Measurements from ENCODE around the gene TMEM272.

Gene TMEM272

DNA sequence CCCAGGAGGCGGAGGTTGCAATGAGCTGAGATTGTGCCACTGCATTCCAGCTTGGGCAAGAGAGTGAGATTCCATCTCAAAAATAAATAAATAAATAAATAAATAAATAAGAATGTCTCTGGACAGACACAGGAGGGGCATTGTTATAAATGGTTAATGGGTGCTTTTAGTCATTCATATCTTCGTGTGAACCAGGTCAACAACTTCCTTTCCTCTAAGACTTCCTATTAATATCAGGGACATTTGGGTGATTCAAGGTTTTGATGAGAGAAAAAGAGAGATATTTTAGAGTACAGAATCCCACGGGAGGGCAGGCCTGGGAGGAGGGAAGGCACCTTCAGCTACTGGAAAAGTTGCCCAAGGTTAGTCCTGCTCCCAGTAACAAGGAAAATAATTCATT lies 64.9 kb downstream of the TMEM272 start:
- no peak for DNase-seq (ENCODE audit: low spot score)

- DNase-seq (ENCODE audit: low spot score): no peak
Observed at GRCh38 chr13:51778392-51778791, 66.6 kb downstream of the TMEM272 start.

GRCh38 chr13:51777921-51778320 lies 67.1 kb downstream of the TMEM272 start:
- no peak for DNase-seq (ENCODE audit: low spot score)

DNA sequence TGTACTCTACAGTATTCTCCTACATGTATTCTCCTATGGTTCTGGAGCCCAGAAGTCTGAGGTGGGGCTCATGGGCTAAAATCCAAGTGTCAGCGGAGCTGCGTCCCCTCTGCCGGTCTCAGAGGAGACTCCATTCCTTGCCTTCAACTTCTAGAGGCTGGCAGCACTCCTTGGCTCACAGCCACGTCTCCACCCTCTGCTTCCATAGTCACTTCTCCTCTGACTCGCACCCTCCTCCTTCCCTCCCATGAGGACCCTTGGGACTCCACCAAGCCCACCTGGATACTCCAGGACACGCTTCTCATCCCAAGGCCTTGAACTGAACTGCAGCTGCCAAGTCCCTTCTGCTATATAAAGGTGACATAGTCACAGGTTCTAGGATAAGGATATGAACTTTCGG lies 68.8 kb downstream of the TMEM272 start:
- no peak for DNase-seq (ENCODE audit: low spot score)

- no peak for DNase-seq (ENCODE audit: low spot score)
Observed at GRCh38 chr13:51773515-51773914, 71.5 kb downstream of the TMEM272 start.

- no peak for DNase-seq (ENCODE audit: low spot score)
Observed at GRCh38 chr13:51772781-51773180, 72.2 kb downstream of the TMEM272 start.

DNA sequence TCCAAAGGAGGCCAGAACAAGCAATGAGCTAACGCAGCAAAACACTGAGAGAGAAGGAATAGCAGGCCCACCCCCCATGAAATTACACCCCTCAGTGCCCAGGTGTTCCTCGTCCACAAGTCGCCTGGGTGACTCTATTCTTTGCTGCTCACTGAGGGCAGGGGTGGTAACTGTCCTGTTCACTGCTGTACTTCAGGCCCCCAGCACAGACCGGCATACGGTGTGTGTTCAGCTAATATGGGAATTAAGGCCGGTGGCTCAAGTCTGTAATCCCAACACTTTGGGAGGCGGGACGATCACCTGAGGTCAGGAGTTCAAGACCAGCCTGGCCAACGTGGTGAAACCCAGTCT lies 72.9 kb downstream of the TMEM272 start:
- no peak for DNase-seq (ENCODE audit: low spot score)

DNA sequence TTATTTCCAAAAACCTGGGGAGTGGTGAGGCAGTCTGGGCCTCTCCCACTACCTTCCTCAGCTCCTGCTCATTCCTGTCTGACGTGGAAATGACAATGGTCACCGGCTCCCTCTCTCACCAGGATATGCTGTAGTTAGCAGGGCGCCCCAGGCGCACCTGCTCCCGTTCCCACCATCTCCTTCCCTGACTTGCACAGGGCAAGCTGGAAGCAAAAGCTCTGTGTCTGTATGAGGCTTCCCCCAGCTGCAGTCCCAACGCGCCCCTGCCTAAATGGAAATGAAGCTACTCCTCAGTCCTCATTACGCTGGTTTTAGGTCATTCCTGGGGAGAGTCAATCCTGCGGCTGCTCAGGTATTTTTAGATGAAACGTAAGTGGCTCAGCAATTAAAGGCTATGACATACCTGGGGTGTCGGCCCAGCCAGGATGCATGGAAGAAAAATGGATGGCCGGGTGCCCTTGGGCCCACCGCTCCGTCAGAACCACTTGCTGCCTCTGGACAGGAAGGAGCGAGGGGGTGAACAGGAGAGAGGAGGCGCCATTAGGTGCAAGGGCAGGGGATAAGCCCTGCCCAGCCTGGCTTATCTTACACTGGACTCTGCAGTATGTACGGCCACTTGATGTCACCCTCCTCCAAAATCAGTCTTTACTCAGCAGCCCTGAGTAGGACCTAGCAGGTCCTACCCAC lies 73.4 kb downstream of the TMEM272 start:
- DNase-seq (ENCODE audit: low spot score): no peak

GRCh38 chr13:51770681-51771417 lies 74.1 kb downstream of the TMEM272 start:
- DNase-seq (ENCODE audit: low spot score): no peak

DNA sequence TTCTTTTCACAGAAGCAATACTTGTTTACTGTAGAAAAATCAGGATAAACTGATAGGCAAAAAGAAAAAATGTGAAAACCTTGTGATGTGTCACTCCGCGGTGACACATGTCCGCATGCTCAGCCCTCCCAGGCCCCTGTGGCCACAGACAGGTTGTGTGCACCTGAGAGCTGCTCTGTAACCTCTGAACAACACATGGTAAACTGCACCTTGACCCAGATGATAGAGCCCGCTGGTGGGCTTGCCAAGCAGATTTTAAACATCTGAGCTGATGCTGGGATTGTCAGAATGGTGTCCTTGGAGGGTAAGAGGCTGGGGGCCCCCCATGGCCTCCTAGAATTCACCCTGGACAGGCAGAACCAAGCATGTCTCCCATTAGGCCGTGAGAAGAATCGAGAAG lies 74.8 kb downstream of the TMEM272 start:
- DNase-seq (ENCODE audit: low spot score): no peak

DNA sequence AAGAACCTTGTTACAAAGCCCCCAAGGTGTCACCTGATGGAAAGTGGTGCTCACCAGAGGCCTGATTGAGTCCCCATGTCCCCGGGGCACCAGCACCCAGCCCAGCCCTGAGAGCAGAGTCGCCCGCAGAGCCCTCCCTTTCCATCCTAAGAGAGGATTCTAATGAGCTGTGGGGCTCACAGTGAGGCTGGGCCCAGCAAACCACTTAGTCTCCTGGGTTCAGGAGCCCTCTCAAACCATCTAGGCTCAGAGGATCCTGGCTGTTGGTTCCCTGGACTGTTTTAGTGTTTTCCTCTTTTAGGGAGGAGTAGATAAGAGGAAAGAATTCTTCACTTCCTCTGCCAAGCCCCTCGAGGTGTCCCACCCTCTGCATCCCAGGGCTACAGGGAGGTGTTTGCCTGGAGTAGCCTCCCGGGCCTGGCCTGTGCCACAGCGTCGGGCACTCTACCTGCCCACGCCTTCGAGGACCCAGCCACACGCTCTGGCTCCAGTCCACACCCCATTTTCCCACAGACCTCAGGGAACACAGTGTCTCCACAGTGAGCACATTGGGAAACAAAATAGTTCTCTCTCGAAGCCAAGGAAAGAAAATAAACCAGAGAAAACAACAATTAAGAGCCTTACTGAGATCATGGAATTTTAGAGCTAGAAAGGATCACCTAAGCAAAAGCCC lies 75.4 kb downstream of the TMEM272 start:
- no peak for DNase-seq (ENCODE audit: low spot score)

GRCh38 chr13:51768976-51769375 lies 76.0 kb downstream of the TMEM272 start:
- no peak for DNase-seq (ENCODE audit: low spot score)

DNA sequence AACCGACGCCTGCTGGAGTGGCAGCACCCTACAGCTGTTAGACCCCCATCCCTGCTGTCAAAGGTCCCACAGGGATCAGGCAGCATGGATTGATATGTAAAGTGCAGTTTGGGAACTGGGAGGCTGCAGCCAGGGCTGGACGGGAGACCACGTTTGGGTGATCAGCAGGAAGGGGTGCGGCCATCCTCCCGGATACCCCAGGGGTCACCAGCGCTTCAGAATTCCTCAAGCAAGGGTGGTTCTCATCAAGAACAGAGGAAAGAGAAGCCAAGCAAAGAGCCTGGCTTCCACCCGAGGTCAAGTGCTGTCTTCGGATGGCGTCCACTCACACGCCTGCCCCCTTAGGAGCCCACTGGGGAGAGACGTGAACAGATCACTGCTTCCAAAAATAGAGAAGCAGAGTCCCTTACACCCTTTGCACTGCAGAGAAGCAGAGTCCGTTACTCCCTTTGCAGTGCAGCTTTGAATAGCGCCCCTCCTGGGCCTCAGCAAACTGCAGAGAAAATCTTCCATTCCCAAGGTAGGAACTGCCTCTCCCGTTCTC lies 76.5 kb downstream of the TMEM272 start:
- no peak for DNase-seq (ENCODE audit: low spot score)

- DNase-seq (ENCODE audit: low spot score): no peak
Observed at GRCh38 chr13:51767100-51767499, 77.9 kb downstream of the TMEM272 start.

GRCh38 chr13:51765142-51765515 lies 79.8 kb downstream of the TMEM272 start:
- no peak for DNase-seq (ENCODE audit: low spot score)

DNA sequence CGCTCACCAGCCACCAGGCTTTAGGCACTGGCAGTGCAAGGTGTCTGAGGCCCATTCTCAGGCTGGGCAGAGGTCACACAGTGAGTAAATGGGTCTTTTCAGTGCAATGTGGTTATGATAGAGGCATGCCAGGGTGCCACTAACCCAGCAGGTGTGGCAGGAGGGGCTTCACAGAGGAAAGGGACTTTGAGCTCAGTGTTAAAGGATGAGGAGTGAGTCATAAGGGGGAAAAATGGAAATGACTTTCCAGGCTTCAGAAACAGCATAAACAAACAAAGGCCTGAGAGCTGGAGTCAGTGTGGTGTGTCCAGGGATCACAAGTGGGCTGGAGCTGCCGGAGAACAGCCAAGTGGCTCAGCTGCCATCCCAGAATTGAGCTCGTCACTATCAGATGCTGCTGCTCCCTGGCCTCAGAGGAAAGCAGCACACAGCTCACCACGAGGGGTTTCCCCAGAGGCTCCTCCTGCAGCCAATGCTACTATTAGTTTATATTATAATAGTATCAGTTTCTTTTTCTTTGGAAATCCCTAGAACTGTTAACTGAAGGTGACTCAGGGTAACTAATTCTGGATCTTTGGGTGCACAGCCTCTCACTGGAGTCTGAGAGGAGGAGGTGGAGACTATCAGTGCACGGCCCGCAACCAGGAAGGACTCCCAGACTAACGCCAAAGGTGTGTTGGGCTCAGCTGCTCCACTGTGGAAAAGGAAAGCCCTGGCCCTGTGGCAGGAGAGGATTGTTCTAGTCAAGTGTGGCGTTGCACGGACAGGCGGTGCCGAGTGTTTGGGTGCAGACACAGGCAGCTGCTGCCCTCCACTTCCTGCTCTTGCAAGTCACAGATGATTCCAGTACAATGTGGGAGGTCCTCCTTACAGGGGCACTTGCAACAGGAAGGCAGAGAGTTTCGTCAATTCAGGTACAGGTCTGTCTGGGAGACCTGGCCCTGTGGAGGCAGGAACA lies 80.5 kb downstream of the TMEM272 start:
- DNase-seq (ENCODE audit: low spot score): no peak

DNA sequence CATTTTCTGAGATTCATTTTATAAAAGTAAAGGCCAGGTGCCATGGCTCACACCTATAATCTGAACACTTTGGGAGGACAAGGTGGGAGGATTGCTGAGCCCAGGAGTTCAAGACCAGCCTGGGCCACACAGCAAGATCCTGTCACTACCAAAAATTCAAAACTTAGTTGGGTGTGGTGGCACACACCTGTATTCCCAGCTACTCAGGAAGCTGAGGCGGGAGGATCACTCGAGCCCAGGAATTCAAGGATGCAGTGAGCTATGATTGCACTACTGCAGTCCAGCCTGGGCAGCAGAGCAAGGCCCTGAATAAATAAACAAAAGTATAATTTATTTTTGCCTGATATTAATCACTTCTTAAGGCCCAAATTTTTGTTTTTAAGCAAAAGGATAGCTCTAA lies 81.5 kb downstream of the TMEM272 start:
- no peak for DNase-seq (ENCODE audit: low spot score)

Data from HuH-7.5 (cell line).